H54 (cell line): ENCODE measurements around the gene BCAS1.

Source experiments
- DNase-seq: peaks from one replicate; pipeline ENCODE4 v3.0.0; 2011; ENCODE audit warnings: low spot score, mixed read lengths; ENCODE audit not compliant: insufficient read length
- FAIRE-seq: peaks from 3 replicates; lab custom pipeline; 2011; peaks lifted over from hg19 to GRCh38; lab: Jason Lieb, UNC
- POLR2A ChIP-seq: IDR thresholded peaks from 2 replicates; pipeline ENCODE4 v1.6.1; 2011; ENCODE audit warnings: low read depth, mild to moderate bottlenecking, low read length

Gene BCAS1

DNA sequence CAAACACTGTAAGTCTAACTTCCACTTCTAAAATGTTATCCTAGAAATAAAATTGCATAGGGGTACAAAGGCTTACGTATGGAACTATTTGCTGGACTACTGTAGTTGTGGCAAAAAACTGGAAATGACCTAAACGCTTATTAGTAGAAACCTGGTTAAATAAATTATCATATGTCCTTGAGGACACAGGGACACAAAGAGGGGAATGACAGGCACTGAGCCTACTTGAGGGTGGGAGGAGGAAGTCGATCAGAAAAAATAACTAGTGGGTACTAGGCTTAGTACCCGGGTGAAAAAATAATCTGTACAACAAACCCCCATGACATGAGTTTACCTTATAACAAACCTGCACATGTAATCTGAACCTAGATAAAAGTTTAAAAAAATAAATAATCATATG, 28.4 kb downstream of the BCAS1 start:
- TF ChIP-seq POLR2A, result no peak
- DNase-seq (no peak), FAIRE-seq (no peak)

DNA sequence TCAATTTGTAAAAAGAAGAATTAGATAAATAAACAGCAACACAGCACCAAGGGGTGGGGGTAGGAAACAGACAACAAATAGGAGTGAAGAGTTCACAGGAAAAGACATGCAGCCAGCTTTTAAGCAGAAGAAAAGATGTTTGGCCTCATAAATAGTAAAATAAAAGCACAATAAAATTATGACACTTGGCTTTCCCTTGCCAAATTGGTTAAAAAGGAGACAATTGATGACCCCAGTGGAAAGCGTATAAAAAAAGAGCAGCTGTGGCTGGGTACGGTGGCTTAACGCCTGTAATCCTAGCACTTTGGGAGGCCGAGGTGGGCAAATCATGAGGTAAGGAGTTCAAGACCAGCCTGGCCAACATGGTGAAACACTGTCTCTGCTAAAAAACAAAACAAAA, 29.1 kb downstream of the BCAS1 start:
- FAIRE-seq, result no peak
- no peak for TF ChIP-seq POLR2A
- no peak for DNase-seq

DNA sequence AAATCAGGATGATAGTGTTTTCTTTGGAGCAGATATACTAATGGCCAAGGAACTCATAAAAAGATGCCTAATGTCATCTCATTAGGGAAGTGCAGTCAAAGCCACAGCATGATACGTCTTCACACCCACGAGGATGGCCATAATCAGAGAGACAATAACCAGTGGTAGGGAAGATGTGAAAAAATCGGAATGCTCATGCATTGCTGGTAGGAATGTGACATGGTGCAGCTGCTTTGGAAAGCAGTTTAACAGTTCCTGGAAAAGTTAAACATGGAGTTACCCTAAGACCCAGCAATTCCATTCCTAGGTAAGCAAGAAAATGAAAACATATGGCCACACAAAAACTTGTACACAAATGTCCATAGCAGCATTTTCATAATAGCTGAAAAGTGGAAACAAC, 29.9 kb downstream of the BCAS1 start:
- FAIRE-seq (no peak), DNase-seq (no peak)
- no peak for TF ChIP-seq POLR2A

DNA sequence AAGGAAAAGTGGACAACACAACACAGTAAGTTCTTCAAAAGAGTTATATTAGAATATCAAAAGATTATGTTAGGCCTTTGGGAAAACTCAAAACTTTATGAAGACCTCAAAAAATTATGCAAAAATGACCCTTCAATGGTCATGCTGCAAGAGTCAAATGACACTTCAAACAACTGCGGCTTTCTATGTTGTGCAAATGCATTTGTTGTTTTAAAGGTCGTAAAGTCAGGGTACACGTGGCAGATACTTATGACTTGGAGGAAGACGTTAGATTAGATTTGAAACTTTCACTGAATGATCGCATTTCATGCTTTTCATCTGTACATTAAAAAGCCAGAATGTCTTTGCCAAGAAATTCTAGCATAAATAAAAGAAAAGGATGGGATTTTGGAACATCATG, 31.4 kb downstream of the BCAS1 start:
- no peak for TF ChIP-seq POLR2A
- FAIRE-seq, result no peak

DNA sequence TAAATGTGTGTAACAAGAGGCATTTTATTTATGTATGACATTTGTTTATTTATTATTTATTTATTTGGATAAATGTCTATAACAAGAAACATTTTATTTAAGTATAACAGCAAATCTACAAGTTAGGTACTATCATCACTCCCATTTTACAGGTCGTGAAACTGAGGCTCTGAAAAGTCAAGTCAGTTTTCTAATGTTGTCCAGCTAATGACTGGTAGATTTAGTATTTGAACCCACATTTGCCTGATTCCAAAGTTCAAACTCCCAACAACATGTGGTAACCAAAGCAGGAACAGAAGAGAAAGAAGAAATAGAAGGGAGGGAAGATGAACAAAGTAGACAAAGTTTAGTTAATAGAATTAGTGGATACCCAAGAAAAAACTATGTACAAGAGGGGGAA, 32.9 kb downstream of the BCAS1 start:
- TF ChIP-seq POLR2A, result no peak
- no peak for FAIRE-seq
- no peak for DNase-seq

More for the DNA sequence above, 31.4 kb downstream of the BCAS1 start:
- DNase-seq, result no peak

DNA sequence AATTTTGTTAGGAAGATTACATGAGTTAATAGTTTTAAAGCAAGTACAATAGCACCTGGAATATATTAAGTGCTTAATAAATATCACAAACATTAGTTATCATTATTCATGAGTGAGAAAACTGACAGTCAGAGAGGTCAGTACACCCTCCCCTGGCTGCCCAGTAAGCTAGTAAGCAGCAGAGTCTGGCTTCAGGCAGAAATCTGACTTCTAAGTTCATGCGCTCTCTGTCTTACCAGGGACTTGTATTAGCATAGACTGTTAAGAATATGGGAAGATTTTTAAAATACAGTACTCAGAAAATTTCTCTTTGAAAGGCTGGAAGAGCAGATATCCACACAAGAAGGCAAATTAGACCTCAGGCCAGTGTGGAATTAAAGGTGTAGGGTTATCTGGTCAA, 40.8 kb downstream of the BCAS1 start:
- TF ChIP-seq POLR2A, result no peak
- FAIRE-seq (no peak), DNase-seq (no peak)

DNA sequence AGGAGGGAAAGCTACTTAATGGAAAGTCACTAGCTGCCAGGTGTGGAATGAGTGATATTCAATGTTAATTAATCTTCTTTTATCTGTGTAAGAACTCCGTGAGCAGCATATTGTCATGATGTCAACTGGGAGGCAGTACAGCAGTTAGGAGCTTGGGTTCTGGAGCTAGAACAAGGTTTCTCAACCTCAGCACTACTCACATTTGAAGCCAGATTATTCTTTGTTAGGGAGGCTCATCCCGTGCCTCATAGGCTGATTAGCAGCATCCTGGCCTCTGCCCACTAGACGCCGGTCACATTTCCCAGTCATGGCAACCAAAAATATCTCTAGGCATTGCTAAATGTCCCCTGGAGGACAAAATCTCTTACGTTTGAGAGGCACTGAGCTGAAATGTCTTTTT, 41.2 kb downstream of the BCAS1 start:
- no peak for TF ChIP-seq POLR2A
- FAIRE-seq (no peak), DNase-seq (no peak)

DNA sequence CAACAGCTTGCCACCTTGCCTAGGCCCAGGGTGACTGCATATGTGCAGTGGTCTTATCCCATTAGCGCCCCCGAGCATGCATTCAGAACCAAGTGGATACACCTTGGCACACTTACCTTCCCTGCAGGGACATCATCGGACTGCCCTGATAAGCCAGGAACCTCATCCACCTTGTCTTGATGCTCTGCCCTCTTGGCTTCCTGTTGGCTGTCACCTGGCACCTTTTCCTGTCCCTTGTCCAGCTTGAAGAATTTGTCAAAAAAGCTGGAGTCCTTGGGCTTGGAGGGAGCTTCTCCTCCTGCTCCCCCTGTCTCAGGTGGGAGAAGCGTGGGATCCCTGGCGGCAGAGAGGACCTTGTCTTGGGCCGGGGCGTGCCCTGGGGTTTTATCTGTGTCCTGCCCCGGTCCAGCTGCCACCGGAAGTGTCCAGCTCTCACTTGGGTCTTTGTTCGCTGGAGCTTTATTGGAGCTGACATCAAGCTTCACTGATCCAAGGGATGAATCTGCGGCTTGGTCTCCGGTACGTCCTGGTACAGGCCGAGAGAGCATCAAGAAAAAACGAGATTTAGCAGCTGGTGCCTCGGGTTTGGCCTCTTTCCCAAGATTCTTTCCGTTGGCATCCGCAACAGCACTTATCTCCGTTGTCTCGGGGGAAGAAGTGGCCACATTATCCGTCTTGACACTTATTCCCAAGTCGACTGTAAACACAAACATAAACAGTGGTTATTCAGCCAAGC, 42.0 kb downstream of the BCAS1 start:
- no peak for DNase-seq
- FAIRE-seq, result no peak
- TF ChIP-seq POLR2A, result no peak

DNA sequence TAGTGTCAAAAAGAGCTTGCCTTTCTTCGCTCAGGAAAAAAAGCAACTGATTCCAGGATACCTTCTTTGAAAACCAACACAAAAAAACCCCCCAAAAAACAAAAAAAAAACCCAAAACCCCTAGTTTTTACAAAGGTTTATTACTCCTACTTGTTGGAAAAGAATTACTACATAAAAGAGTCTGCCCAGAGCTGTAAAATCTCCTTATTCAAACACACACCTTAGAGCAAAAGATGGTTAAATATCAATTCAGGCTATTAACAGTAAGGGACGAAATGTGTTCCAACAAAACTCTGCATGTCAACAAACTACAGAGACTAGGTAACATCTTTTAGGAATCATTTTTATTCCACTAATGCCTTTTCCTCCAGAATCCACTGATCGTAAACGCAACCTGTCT, 42.7 kb downstream of the BCAS1 start:
- FAIRE-seq (no peak), DNase-seq (no peak)
- TF ChIP-seq POLR2A, result no peak

DNA sequence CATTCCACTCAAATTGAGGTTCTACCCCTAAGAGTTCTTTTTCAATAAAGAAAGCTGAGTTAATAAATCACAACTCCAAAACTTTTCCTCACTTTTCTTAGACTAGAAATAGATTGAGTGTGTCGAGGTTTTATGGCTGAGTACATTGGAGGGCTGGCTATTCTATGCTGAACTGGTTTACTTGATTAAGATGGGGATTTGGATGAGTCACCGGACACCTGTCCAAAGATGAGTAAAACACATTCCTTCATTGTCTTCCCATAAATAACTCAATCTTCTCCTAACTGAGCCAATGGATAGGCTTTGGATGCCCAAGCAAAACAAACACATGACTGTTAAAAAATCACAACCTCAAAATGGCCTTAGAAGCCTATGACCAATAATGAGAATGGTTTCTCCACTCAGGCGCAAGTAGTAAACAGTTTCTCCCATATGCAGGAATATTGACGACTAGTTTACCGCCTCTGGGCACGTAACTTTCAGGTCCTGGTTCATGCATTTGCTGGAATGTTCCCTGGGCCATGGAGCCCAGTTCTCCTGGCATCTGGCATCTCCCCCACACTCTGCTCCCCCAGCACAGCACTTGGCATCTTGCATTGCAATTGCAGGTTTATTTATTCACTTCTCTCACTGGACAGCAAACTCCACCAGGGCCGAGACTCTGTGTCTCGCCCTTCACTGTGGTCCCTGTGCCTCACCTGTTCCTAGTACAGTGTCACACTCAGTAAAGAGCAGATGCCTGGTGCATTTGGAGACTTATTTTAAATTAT, 43.9 kb downstream of the BCAS1 start:
- TF ChIP-seq POLR2A, result no peak
- FAIRE-seq, result no peak

DNA sequence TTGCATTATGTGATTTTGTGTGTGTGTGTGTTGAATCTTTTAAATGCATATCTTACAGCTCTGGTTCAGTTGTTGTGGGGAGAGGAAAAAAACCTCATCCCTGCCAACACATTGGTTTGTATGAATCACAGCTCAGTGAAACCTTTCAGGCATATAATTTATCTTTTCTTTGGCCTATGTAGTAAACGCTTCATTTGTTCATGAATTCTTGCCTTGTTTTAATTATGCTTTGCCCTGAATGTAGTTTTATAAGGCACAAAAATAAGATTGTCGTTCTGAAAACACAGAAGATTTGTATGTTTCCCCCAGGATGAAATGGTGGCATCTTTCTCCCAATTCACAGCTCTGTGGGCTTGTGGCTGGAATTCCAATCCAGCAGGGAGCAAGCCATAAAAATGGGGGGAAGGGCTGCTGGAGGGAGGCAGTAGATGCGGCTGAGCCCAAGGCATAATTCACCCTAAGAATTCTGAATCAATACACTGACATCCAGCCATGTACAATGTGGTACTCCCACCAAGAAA, 45.1 kb downstream of the BCAS1 start:
- TF ChIP-seq POLR2A, result no peak
- DNase-seq (peak; percentile 17), FAIRE-seq (no peak)

More for the DNA sequence above, 43.9 kb downstream of the BCAS1 start:
- no peak for DNase-seq

DNA sequence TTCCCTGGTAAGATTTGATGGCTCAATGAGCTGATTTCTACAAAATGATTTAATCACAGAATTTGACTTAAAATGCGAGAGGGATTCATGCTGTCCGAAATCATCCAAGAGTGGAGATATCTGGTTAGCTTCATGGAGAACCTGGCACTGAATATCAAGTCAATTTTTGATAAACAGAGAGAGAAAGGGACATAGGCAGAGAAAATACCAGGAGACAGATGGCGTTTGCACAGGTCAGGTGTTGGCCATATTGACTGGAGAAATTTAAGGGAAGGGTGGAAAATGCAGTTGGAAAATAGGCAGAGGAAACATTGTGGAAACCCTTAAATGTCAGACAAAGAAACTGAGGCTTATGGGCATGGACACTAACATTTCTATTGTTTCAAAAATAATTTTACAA, 47.0 kb downstream of the BCAS1 start:
- FAIRE-seq (no peak), DNase-seq (no peak)
- no peak for TF ChIP-seq POLR2A

DNA sequence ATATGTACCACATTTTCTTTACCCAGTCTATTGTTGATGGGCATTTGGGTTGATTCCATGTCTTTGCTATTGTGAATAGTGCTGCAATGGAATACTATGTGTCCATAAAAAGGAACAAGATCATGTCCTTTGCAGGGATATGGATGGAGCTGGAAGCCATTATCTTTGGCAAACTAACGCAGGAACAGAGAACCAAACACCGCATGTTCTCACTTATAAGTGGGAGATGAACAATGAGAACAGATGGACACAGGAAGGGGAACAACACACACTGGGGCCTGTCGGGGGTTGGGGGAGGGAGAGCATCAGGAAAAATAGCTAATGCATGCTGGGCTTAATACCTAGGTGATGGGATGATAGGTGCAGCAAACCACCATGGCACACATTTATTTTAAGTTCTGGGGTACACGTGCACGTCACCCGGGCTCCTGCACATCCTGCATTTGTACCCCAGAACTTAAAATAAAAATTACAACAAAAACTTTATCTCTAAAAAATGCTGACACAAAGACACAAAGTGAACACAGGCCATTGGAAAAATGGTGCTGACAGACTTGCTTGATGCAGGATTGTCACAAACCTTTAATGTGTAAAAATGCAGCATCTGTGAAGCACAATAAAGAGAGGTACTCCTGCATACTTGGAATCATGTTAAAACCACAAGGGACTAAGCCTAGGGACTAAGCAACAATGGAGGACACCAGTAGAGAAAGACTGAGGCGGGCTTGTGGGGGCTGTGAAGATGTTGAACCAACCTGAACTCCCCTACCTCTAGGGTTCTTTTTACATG, 48.8 kb downstream of the BCAS1 start:
- DNase-seq (no peak), FAIRE-seq (no peak)

DNA sequence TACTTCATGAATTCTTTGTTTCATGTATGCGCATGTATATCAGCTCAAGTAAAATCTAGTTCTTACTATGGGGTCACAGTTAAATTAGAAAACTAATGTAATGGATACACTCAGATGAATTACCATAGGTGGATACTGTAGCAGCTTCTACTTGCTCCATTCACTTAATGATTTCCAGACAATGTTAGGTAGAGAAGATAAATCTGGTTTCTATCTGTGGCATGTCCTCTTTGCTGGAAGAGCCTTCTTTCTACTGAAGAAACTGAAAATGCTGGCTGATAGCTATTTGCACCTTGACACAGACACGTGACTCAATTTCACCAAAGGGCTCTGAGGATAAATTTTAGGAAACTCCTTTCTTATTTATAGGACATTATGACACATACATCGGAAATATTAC, 49.5 kb downstream of the BCAS1 start:
- no peak for TF ChIP-seq POLR2A
- no peak for DNase-seq
- FAIRE-seq, result no peak

More for the DNA sequence above, 48.8 kb downstream of the BCAS1 start:
- TF ChIP-seq POLR2A, result no peak

DNA sequence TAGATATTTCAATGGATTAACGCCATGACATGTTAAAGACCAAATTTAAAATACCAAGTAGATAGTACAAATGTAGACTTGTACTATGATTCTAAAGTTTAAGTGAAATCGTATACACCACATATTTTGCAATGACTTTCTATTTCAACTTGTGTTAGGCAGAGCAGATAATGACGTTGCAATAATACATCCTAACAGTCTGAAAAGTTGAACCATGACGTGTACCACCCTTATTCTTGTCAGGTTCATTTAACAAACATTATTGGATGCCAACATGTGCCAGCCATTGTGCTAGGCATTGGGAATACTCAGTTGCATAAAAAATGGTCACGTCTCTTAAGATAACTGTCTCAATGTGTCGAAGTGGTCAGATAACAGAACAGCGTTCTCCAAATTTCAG, 50.0 kb downstream of the BCAS1 start:
- FAIRE-seq (no peak), DNase-seq (no peak)
- no peak for TF ChIP-seq POLR2A
